ENCODE data around the gene FNBP1.
"Not testable (repeated sequence)": the region's sequence is repeated elsewhere in the genome, so short reads cannot be mapped to it uniquely, and the experiment has no call there.

The FNBP1 gene

DNA sequence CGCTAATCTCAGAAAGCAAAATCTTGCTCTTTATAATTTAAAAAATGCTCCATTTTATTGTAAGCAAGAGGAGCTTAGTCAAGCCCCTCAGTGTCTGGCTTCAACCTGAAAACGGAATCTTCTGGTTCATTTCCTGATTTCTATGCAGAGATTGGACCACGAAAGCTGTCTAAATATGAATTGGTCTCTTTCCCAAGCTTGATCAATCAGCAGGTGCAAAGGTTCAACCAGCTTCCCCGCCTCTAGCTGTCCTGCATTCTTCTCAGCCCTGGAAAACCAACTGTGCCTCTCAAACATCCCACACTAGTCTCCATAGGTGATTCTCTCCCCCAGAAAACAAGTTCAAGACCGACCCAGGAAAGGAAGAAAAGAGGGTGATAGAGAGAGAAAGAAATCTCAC is 34.5 kb downstream of the FNBP1 start:
- no peak overlapping the region for H3K27ac ChIP-seq
- TF ChIP-seq ZFX (IDR thresholded peaks at IDR 0.05), result no peak
- TF ChIP-seq, protein P1, sequence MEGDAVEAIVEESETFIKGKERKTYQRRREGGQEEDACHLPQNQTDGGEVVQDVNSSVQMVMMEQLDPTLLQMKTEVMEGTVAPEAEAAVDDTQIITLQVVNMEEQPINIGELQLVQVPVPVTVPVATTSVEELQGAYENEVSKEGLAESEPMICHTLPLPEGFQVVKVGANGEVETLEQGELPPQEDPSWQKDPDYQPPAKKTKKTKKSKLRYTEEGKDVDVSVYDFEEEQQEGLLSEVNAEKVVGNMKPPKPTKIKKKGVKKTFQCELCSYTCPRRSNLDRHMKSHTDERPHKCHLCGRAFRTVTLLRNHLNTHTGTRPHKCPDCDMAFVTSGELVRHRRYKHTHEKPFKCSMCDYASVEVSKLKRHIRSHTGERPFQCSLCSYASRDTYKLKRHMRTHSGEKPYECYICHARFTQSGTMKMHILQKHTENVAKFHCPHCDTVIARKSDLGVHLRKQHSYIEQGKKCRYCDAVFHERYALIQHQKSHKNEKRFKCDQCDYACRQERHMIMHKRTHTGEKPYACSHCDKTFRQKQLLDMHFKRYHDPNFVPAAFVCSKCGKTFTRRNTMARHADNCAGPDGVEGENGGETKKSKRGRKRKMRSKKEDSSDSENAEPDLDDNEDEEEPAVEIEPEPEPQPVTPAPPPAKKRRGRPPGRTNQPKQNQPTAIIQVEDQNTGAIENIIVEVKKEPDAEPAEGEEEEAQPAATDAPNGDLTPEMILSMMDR (conservative IDR thresholded peaks at IDR 0.05), result no peak

DNA sequence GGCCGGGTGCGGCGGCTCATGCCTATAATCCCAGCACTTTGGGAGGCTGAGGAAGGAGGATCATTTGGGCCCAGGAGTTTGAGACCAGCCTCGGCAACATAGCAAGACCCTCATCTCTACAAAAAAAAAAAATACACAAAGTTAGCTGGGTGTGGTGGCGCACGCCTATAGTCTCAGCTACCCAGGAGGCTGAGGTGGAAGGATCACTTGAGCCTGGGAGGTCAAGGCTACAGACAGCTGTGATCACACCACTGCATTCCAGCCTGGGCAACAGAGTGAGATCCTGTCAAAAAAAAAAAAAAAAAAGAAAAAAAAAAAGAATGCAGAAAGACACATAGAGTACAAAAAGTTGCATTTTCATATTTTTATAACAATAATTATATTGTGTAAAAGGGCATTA is 36.0 kb downstream of the FNBP1 start:
- not testable (repeated sequence) for H3K27ac ChIP-seq

DNA sequence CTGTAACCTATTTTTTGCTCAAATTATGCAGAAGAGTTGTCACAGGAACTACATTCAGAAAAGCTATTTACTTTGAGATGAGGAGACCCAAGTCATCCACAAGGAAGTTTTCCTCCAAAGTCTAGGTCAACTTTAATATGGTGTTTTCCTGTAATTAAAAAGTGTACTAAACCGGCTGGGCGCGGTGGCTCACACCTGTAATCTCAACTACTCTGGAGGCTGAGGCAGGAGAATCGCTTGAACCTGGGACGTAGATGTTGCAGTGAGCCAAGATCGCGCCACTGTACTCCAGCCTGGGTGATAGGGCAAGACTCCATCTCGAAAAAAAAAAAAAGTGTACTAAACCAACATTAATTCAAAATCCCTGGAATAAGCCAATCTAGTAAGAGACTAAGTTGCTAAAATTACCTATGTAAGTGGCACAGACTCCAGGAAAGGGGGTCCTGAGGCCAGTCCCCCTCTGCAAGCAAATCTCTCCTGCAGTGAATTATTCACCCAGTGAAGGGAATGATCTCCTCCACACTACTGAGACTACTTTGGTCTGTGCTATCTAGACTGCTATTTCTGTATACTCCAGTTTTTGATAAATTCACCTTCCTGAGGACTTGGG is 38.9 kb downstream of the FNBP1 start:
- TF ChIP-seq, protein P1 (conservative IDR thresholded peaks at IDR 0.05), result no peak
- no peak for TF ChIP-seq ZFX (IDR thresholded peaks at IDR 0.05)
- no peak overlapping the region for H3K27ac ChIP-seq

- no peak for TF ChIP-seq ZFX (IDR thresholded peaks at IDR 0.05)
- TF ChIP-seq, protein P1 (conservative IDR thresholded peaks at IDR 0.05), result no peak
Observed at GRCh38 chr9:130002320-130002719, 40.7 kb downstream of the FNBP1 start.

DNA sequence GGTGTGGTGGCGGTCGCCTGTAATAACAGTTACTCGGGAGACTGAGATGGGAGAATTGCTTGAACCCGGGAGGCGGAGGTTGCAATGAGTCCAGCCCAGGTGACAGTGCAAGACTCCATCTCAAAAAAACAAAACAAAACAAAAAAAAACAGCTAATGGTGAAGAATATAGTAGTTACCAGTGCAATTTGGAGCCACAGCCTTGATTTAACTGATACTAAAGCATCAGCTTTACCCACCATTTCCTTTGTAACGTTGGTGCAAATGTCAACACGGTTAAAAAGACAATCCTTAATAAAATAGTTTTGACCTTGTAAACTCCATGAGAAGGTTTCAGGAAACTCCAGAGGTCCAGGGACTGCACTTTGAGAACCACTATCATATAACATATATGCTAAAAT is 41.8 kb downstream of the FNBP1 start:
- TF ChIP-seq ZFX (IDR thresholded peaks at IDR 0.05), result no peak
- TF ChIP-seq, protein P1 (conservative IDR thresholded peaks at IDR 0.05), result no peak
- no peak overlapping the region for H3K27ac ChIP-seq

More at GRCh38 chr9:130002320-130002719, 40.7 kb downstream of the FNBP1 start:
- H3K27ac ChIP-seq, result no peak overlapping the region

DNA sequence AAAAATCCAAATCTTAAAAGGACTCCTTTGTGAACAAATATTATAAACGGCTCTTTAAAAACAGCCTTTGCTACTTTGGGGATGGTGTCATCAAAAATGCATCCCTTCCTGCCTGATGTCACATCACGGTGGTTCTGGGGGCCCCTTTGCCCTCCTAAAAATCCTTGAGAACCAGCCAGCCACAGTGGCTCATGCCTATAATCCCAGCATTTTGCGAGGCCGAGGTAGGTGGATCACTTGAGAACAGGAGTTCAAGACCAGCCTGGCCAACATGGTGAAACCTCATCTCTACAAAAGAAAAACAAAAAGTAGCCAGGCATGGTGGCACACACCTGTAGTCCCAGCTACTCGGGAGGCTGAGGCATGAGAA is 43.9 kb downstream of the FNBP1 start:
- no peak overlapping the region for H3K27ac ChIP-seq
- TF ChIP-seq, protein P1 (conservative IDR thresholded peaks at IDR 0.05), result no peak
- TF ChIP-seq ZFX (IDR thresholded peaks at IDR 0.05), result no peak

DNA sequence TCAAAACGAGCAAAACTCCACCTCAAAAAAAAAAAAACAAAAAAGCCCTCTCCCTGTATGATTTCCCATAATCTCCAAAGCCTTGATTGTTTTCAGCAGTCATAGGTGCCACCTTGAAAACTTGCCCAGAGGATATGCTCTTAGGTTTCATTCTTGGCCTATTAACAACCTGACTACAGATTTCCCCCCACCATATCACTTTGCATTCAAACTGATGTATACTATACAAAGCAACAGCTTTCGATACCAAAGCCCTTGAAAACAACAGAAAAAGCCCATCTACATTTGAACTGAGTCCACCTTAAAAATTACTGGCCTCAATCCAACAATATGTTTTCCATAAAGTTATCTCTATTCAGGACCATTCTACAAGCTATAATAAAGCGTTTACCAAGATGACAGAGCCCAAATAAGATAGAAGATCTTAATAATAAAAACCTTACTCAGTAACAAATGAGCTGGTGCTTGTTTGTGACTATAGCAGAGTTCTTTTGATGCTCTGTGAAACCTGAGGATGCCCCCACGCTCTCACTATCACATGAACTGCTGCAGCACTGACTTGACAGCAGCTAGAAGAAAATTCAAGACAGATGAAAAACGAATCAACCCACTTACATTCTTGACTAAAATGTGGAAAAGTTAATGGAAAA is 44.4 kb downstream of the FNBP1 start:
- TF ChIP-seq, protein P1 (conservative IDR thresholded peaks at IDR 0.05), result no peak
- TF ChIP-seq ZFX (IDR thresholded peaks at IDR 0.05), result no peak
- H3K27ac ChIP-seq, result no peak overlapping the region

DNA sequence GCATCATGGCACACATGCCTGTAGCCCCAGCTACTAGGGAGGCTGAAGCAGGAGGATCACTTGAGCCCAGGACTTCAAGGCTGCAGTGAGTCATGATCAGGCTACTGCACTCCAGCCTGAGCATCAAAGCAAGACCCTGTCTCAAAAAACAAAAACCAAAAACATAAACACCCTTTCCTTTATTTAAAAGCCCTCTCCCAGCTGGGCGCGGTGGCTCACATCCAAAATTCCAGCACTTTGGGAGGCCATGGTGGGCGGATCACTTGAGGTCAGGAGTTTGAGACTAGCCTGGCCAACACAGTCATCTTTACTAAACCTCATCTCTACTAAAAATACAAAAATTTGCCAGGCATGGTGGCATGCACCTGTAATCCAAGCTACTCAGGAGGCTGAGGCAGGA is 45.3 kb downstream of the FNBP1 start:
- H3K27ac ChIP-seq, result not testable (repeated sequence)
